Erythroblast (primary cell): ENCODE measurements around the gene MBP.

Experiments used
- DNase-seq, 2 experiments: peaks; one replicate each; lab custom pipeline; 2025; lab: John Stamatoyannopoulos, UW
- GATA1 ChIP-seq: IDR thresholded peaks from 2 replicates; pipeline ENCODE4 v1.6.1; 2011; ENCODE audit warnings: low read depth, mild to moderate bottlenecking, control low read depth, low read length, moderate library complexity
- POLR2A ChIP-seq: IDR thresholded peaks from 2 replicates; pipeline ENCODE4 v1.6.1; 2011; ENCODE audit warnings: mild to moderate bottlenecking, low read length

MBP gene

GRCh38 chr18:77144046-77144445 lies 11.5 kb upstream of the MBP start:
- no peak for DNase-seq
- no peak for TF ChIP-seq POLR2A
- TF ChIP-seq GATA1: no peak

- TF ChIP-seq GATA1: no peak
- TF ChIP-seq POLR2A: no peak
- DNase-seq: no peak
Observed at GRCh38 chr18:77143196-77143595, 10.6 kb upstream of the MBP start.

- DNase-seq: peak; percentile 24 to 38
- TF ChIP-seq GATA1: no peak
Observed at GRCh38 chr18:77141401-77142118, 9.0 kb upstream of the MBP start.

GRCh38 chr18:77140439-77141109 lies 8.0 kb upstream of the MBP start:
- DNase-seq: peak; percentile 75
- TF ChIP-seq GATA1: no peak
- peak; percentile 36 for TF ChIP-seq POLR2A

- no peak for DNase-seq
- TF ChIP-seq GATA1 (no peak), POLR2A (no peak)
Observed at GRCh38 chr18:77140030-77140429, 7.4 kb upstream of the MBP start.

- no peak for TF ChIP-seq GATA1
- TF ChIP-seq POLR2A: no peak
- no peak for DNase-seq
Observed at GRCh38 chr18:77139619-77140018, 7.0 kb upstream of the MBP start.

- TF ChIP-seq GATA1 (no peak), POLR2A (no peak)
- no peak for DNase-seq
Observed at GRCh38 chr18:77138270-77138669, 5.7 kb upstream of the MBP start.

GRCh38 chr18:77137851-77138250 lies 5.3 kb upstream of the MBP start:
- TF ChIP-seq POLR2A (no peak), GATA1 (no peak)
- DNase-seq: no peak

GRCh38 chr18:77136871-77137665 lies 4.5 kb upstream of the MBP start:
- no peak for DNase-seq
- TF ChIP-seq POLR2A: no peak
- no peak for TF ChIP-seq GATA1

GRCh38 chr18:77136076-77136718 lies 3.6 kb upstream of the MBP start:
- no peak for DNase-seq
- TF ChIP-seq GATA1 (no peak), POLR2A (no peak)

- TF ChIP-seq POLR2A (no peak), GATA1 (no peak)
- no peak for DNase-seq
Observed at GRCh38 chr18:77135339-77136075, 2.9 kb upstream of the MBP start.

- no peak for DNase-seq
- TF ChIP-seq GATA1 (no peak), POLR2A (no peak)
Observed at GRCh38 chr18:77134611-77135010, 2.0 kb upstream of the MBP start.

- DNase-seq: peak; percentile 67 to 72
Observed at GRCh38 chr18:77133835-77134496, 1.4 kb upstream of the MBP start.

More at GRCh38 chr18:77133835-77134496, 1.4 kb upstream of the MBP start:
- TF ChIP-seq POLR2A: no peak
